Osteocyte (in vitro differentiated cells): ENCODE results near the gene TMEM25. TPM values are rescaled to one million over a fixed set of nuclear protein-coding genes. Genes with fewer than 3 reads are reported as not detected.

Source experiments
- DNase-seq: peaks from one replicate; pipeline ENCODE4 v3.0.0; 2021; ENCODE audit warnings: mixed read lengths; ENCODE audit not compliant: unreplicated experiment; ENCODE audit errors: extremely low spot score
- H3K27ac Mint-ChIP-seq: one replicate; pipeline ENCODE4 v1.8.0; 2021; ENCODE audit warnings: mild to moderate bottlenecking, mixed read lengths; ENCODE audit not compliant: unreplicated experiment
- H3K27me3 Mint-ChIP-seq: one replicate; pipeline ENCODE4 v1.8.0; 2021; ENCODE audit warnings: mixed read lengths; ENCODE audit not compliant: unreplicated experiment
- H3K36me3 Mint-ChIP-seq: one replicate; pipeline ENCODE4 v1.8.0; 2021; ENCODE audit warnings: mixed read lengths; ENCODE audit not compliant: unreplicated experiment
- H3K4me1 Mint-ChIP-seq: one replicate; pipeline ENCODE4 v1.8.0; 2021; ENCODE audit warnings: mixed read lengths; ENCODE audit not compliant: unreplicated experiment
- H3K4me3 Mint-ChIP-seq: one replicate; pipeline ENCODE4 v1.8.0; 2021; ENCODE audit warnings: mild to moderate bottlenecking, moderate library complexity, mixed read lengths; ENCODE audit not compliant: unreplicated experiment
- H3K9me3 Mint-ChIP-seq: one replicate; pipeline ENCODE4 v1.8.0; 2021; ENCODE audit warnings: mixed read lengths; ENCODE audit not compliant: unreplicated experiment
- total RNA-seq: library from RNA; stranded (reverse); gene quantifications from 2 replicates; pipeline ENCODE4 v1.2.1, GENCODE V29; 2021
- TF ChIP-seq, protein P1 (sequence below): fragments of 200-600 bp; sonication (generic); IDR thresholded peaks from 2 replicates; pipeline ENCODE4 v1.5.0; 2021; ENCODE audit warnings: antibody characterized with exemption, mild to moderate bottlenecking, moderate library complexity

TMEM25 gene
- total RNA-seq, 1 donor from 2014 or later, result 33.6 TPM

DNA sequence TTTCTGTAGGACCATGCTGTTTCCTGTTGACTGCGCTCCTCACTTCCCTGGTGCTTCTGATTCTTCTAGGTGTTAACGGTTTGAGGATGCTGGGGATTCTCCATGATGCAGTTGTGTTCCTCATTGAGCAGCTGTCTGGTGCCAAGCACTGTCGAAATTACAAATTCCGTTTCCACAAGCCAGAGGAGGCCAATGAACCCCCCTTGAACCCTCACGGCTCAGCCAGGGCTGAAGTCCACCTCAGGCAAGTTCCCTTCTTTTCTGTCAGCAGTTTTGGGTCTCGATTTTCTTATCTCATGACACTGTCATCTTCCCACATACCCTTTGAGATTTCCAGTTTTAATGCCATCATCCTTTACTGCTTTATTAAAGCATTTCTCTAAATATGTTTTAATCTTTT lies 11.4 kb upstream of the TMEM25 start:
- Mint-ChIP-seq H3K27ac (no peak overlapping the region), H3K4me3 (no peak overlapping the region), H3K9me3 (no peaks in the 10 kb centered on the region), H3K4me1 (no peaks in the 10 kb centered on the region), H3K36me3 (peaks cover 43% of the 10 kb centered on the region), H3K27me3 (no peaks in the 10 kb centered on the region)
- DNase-seq, result no peak
- TF ChIP-seq, protein P1, sequence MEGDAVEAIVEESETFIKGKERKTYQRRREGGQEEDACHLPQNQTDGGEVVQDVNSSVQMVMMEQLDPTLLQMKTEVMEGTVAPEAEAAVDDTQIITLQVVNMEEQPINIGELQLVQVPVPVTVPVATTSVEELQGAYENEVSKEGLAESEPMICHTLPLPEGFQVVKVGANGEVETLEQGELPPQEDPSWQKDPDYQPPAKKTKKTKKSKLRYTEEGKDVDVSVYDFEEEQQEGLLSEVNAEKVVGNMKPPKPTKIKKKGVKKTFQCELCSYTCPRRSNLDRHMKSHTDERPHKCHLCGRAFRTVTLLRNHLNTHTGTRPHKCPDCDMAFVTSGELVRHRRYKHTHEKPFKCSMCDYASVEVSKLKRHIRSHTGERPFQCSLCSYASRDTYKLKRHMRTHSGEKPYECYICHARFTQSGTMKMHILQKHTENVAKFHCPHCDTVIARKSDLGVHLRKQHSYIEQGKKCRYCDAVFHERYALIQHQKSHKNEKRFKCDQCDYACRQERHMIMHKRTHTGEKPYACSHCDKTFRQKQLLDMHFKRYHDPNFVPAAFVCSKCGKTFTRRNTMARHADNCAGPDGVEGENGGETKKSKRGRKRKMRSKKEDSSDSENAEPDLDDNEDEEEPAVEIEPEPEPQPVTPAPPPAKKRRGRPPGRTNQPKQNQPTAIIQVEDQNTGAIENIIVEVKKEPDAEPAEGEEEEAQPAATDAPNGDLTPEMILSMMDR, result no peak

DNA sequence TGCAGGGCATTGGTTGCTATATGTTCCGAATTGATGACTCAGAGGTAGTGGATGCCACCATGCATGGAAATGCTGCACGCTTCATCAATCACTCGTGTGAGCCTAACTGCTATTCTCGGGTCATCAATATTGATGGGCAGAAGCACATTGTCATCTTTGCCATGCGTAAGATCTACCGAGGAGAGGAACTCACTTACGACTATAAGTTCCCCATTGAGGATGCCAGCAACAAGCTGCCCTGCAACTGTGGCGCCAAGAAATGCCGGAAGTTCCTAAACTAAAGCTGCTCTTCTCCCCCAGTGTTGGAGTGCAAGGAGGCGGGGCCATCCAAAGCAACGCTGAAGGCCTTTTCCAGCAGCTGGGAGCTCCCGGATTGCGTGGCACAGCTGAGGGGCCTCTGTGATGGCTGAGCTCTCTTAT lies 9.1 kb upstream of the TMEM25 start:
- H3K4me3 Mint-ChIP-seq, result no peak overlapping the region
- no peaks in the 10 kb centered on the region for H3K4me1 Mint-ChIP-seq
- TF ChIP-seq, protein P1, result no peak
- H3K27ac Mint-ChIP-seq, result no peak overlapping the region
- H3K27me3 Mint-ChIP-seq, result no peaks in the 10 kb centered on the region
- H3K9me3 Mint-ChIP-seq, result no peaks in the 10 kb centered on the region
- no peak for DNase-seq
- H3K36me3 Mint-ChIP-seq, result peaks cover 37% of the 10 kb centered on the region

DNA sequence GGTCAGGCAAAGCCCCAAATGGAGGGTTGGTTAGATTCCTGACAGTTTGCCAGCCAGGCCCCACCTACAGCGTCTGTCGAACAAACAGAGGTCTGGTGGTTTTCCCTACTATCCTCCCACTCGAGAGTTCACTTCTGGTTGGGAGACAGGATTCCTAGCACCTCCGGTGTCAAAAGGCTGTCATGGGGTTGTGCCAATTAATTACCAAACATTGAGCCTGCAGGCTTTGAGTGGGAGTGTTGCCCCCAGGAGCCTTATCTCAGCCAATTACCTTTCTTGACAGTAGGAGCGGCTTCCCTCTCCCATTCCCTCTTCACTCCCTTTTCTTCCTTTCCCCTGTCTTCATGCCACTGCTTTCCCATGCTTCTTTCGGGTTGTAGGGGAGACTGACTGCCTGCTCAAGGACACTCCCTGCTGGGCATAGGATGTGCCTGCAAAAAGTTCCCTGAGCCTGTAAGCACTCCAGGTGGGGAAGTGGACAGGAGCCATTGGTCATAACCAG lies 8.4 kb upstream of the TMEM25 start:
- H3K27ac Mint-ChIP-seq, result no peak overlapping the region

DNA sequence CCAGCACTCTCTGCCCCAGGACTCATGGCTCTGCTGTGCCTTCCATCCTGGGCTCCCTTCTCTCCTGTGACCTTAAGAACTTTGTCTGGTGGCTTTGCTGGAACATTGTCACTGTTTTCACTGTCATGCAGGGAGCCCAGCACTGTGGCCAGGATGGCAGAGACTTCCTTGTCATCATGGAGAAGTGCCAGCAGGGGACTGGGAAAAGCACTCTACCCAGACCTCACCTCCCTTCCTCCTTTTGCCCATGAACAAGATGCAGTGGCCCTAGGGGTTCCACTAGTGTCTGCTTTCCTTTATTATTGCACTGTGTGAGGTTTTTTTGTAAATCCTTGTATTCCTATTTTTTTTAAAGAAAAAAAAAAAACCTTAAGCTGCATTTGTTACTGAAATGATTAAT lies 6.6 kb upstream of the TMEM25 start:
- Mint-ChIP-seq H3K27me3 (no peaks in the 10 kb centered on the region), H3K27ac (peak overlapping the region; percentile 36), H3K36me3 (peaks cover 40% of the 10 kb centered on the region), H3K4me3 (no peak overlapping the region), H3K4me1 (peaks cover 4% of the 10 kb centered on the region), H3K9me3 (no peaks in the 10 kb centered on the region)
- no peak for DNase-seq
- TF ChIP-seq, protein P1, result no peak

More for the DNA sequence above, 8.4 kb upstream of the TMEM25 start:
- Mint-ChIP-seq H3K36me3 (peaks cover 39% of the 10 kb centered on the region), H3K4me3 (no peak overlapping the region), H3K27me3 (no peaks in the 10 kb centered on the region), H3K9me3 (no peaks in the 10 kb centered on the region), H3K4me1 (no peaks in the 10 kb centered on the region)
- DNase-seq, result no peak
- TF ChIP-seq, protein P1, result peak; percentile 36

DNA sequence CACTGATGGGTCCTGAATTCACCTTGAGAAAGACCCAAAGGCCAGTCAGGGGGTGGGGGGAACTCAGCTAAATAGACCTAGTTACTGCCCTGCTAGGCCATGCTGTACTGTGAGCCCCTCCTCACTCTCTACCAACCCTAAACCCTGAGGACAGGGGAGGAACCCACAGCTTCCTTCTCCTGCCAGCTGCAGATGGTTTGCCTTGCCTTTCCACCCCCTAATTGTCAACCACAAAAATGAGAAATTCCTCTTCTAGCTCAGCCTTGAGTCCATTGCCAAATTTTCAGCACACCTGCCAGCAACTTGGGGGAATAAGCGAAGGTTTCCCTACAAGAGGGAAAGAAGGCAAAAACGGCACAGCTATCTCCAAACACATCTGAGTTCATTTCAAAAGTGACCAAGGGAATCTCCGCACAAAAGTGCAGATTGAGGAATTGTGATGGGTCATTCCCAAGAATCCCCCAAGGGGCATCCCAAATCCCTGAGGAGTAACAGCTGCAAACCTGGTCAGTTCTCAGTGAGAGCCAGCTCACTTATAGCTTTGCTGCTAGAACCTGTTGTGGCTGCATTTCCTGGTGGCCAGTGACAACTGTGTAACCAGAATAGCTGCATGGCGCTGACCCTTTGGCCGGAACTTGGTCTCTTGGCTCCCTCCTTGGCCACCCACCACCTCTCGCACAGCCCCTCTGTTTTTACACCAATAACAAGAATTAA lies 6.1 kb upstream of the TMEM25 start:
- DNase-seq, result no peak
- Mint-ChIP-seq H3K4me1 (peaks cover 9% of the 10 kb centered on the region), H3K4me3 (no peak overlapping the region), H3K27me3 (no peaks in the 10 kb centered on the region), H3K36me3 (peaks cover 35% of the 10 kb centered on the region), H3K9me3 (no peaks in the 10 kb centered on the region), H3K27ac (no peak overlapping the region)
- TF ChIP-seq, protein P1, result no peak
